ENCODE measurements around the gene LRRC3C. TPM values are rescaled to one million over a fixed set of nuclear protein-coding genes. Genes with fewer than 3 reads are reported as not detected.

The LRRC3C gene
- total RNA-seq, 4 donors from 2014 or later, result not detected

- peaks cover 29 to 34% of the 10 kb centered on the region in 2 donors for H3K36me3 ChIP-seq
- H3K9me3 ChIP-seq, result no peaks in the 10 kb centered on the region
- no peak overlapping the region for H3K27ac ChIP-seq
- no peak for DNase-seq
- H3K27me3 ChIP-seq, result no peaks in the 10 kb centered on the region
- no peak overlapping the region for H3K4me3 ChIP-seq (replicated peaks in 1 of 3)
- H3K4me1 ChIP-seq, result peaks cover under 1 to 17% of the 10 kb centered on the region in 2 donors
- WGBS, 2 donors, result 83 to 84% methylated on average over 18 to 19 of the region's 19 CpGs
- intact Hi-C loops (cut with DNase I), result no loop called here
- TF ChIP-seq CTCF (IDR thresholded peaks at IDR 0.05), result no peak
- TF ChIP-seq POLR2A (IDR thresholded peaks at IDR 0.05), result no peak
Observed at GRCh38 chr17:39920218-39921210, 7.0 kb upstream of the LRRC3C start.

GRCh38 chr17:39921323-39921722 lies 6.2 kb upstream of the LRRC3C start:
- intact Hi-C loops (cut with DNase I), result no loop called here
- 88 to 91% methylated on average over 5 of the region's 5 CpGs for WGBS, 2 donors
- H3K36me3 ChIP-seq, result peaks cover 29 to 34% of the 10 kb centered on the region in 2 donors
- no peak overlapping the region for H3K4me3 ChIP-seq (replicated peaks in 1 of 3)
- H3K9me3 ChIP-seq, result no peaks in the 10 kb centered on the region
- H3K27ac ChIP-seq, result no peak overlapping the region
- DNase-seq, result no peak
- no peak for TF ChIP-seq POLR2A (IDR thresholded peaks at IDR 0.05)
- no peak for TF ChIP-seq CTCF (IDR thresholded peaks at IDR 0.05)
- H3K4me1 ChIP-seq, result peaks cover 8 to 25% of the 10 kb centered on the region in 2 donors
- no peaks in the 10 kb centered on the region for H3K27me3 ChIP-seq

GRCh38 chr17:39922006-39922405 lies 5.5 kb upstream of the LRRC3C start:
- no peaks in the 10 kb centered on the region for H3K9me3 ChIP-seq
- no peak overlapping the region for H3K27ac ChIP-seq
- H3K36me3 ChIP-seq, result peaks cover 29 to 34% of the 10 kb centered on the region in 2 donors
- no peak for DNase-seq
- intact Hi-C loops (cut with DNase I), result no loop called here
- TF ChIP-seq CTCF (IDR thresholded peaks at IDR 0.05), result no peak
- no peak for TF ChIP-seq POLR2A (IDR thresholded peaks at IDR 0.05)
- no peaks in the 10 kb centered on the region for H3K27me3 ChIP-seq
- H3K4me1 ChIP-seq, result peaks cover 12 to 30% of the 10 kb centered on the region in 2 donors
- H3K4me3 ChIP-seq (replicated peaks in 1 of 3), result no peak overlapping the region
- 95 to 99% methylated on average over 6 of the region's 6 CpGs for WGBS, 2 donors

GRCh38 chr17:39923230-39923629 lies 4.3 kb upstream of the LRRC3C start:
- WGBS, 2 donors, result 69 to 88% methylated on average over 3 to 6 of the region's 6 CpGs
- no peak overlapping the region for H3K4me3 ChIP-seq (replicated peaks in 1 of 3)
- no peaks in the 10 kb centered on the region for H3K27me3 ChIP-seq
- no peaks in the 10 kb centered on the region for H3K9me3 ChIP-seq
- intact Hi-C loops (cut with DNase I), result no loop called here
- TF ChIP-seq POLR2A (IDR thresholded peaks at IDR 0.05), result no peak
- TF ChIP-seq CTCF (IDR thresholded peaks at IDR 0.05), result no peak
- H3K27ac ChIP-seq, result no peak overlapping the region
- peaks cover 29 to 34% of the 10 kb centered on the region in 2 donors for H3K36me3 ChIP-seq
- H3K4me1 ChIP-seq, result peaks cover 15 to 33% of the 10 kb centered on the region in 2 donors
- no peak for DNase-seq
